IPS-11a (cell line): ENCODE measurements around the gene TOM1L2.

Experiments used
- H3K4me3 ChIP-seq: one replicate; pipeline ENCODE4 v1.5.1; 2013; ENCODE audit warnings: low read depth, low read length, control low read depth

Gene TOM1L2

GRCh38 chr17:17795296-17795695 is 176.9 kb downstream of the TOM1L2 start:
- H3K4me3 ChIP-seq, result no peak overlapping the region

- no peak overlapping the region for H3K4me3 ChIP-seq
These were observed 177.8 kb downstream of the TOM1L2 start for GRCh38 chr17:17794382-17794781.
